Activated naive CD8-positive, alpha-beta T cell treated with anti-CD3 and anti-CD28 coated beads, Interleukin-2, amount 50 U/mL, for 24 hours (primary cell): ENCODE data around the gene TPRG1L.
A peak's percentile ranks its signal among the peaks of the same experiment; 100 is the strongest.

Experiments
- ATAC-seq: fragments of 150-1000 bp; cut with Tn5 transposase; one replicate; pipeline ENCODE4 v1.10.0; 2021
- DNase-seq: peaks from one replicate; pipeline ENCODE4 v3.0.0; 2021
- H3K27ac Mint-ChIP-seq: one replicate; pipeline ENCODE4 v1.8.0; 2021; ENCODE audit warnings: mild to moderate bottlenecking, mixed read lengths
- H3K27me3 Mint-ChIP-seq: one replicate; pipeline ENCODE4 v1.8.0; 2021; ENCODE audit warnings: mixed read lengths
- H3K36me3 Mint-ChIP-seq: one replicate; pipeline ENCODE4 v1.8.0; 2021; ENCODE audit warnings: low read depth, mixed read lengths
- H3K4me1 Mint-ChIP-seq: one replicate; pipeline ENCODE4 v1.8.0; 2021; ENCODE audit warnings: mixed read lengths
- H3K4me3 Mint-ChIP-seq: one replicate; pipeline ENCODE4 v1.8.0; 2021; ENCODE audit warnings: mild to moderate bottlenecking, moderate library complexity, mixed read lengths
- H3K9me3 Mint-ChIP-seq: one replicate; pipeline ENCODE4 v1.8.0; 2021; ENCODE audit warnings: mixed read lengths

The TPRG1L gene

GRCh38 chr1:3636531-3636930 is 11.7 kb downstream of the TPRG1L start:
- ATAC-seq = no peak
- no peaks in the 10 kb centered on the region for H3K4me1 Mint-ChIP-seq
- H3K36me3 Mint-ChIP-seq = peaks cover 20% of the 10 kb centered on the region
- DNase-seq = no peak
- H3K4me3 Mint-ChIP-seq = no peak overlapping the region
- H3K27me3 Mint-ChIP-seq = no peaks in the 10 kb centered on the region
- no peaks in the 10 kb centered on the region for H3K9me3 Mint-ChIP-seq
- no peak overlapping the region for H3K27ac Mint-ChIP-seq

GRCh38 chr1:3638027-3638426 is 13.2 kb downstream of the TPRG1L start:
- DNase-seq (no peak), ATAC-seq (no peak)
- Mint-ChIP-seq H3K4me1 (no peaks in the 10 kb centered on the region), H3K27me3 (no peaks in the 10 kb centered on the region), H3K36me3 (peaks cover 20% of the 10 kb centered on the region), H3K9me3 (no peaks in the 10 kb centered on the region), H3K27ac (no peak overlapping the region), H3K4me3 (no peak overlapping the region)

GRCh38 chr1:3638676-3639075 is 13.9 kb downstream of the TPRG1L start:
- Mint-ChIP-seq H3K4me1 (no peaks in the 10 kb centered on the region), H3K4me3 (no peak overlapping the region), H3K27ac (no peak overlapping the region), H3K9me3 (no peaks in the 10 kb centered on the region), H3K27me3 (no peaks in the 10 kb centered on the region), H3K36me3 (peaks cover 20% of the 10 kb centered on the region)
- ATAC-seq (no peak), DNase-seq (no peak)

- DNase-seq = no peak
- ATAC-seq = no peak
- H3K4me3 Mint-ChIP-seq = no peak overlapping the region
- no peak overlapping the region for H3K27ac Mint-ChIP-seq
- no peaks in the 10 kb centered on the region for H3K9me3 Mint-ChIP-seq
- H3K36me3 Mint-ChIP-seq = peaks cover 22% of the 10 kb centered on the region
- H3K4me1 Mint-ChIP-seq = no peaks in the 10 kb centered on the region
- H3K27me3 Mint-ChIP-seq = no peaks in the 10 kb centered on the region
Measured at GRCh38 chr1:3639397-3639911, 14.6 kb downstream of the TPRG1L start.

GRCh38 chr1:3640121-3640837 is 15.5 kb downstream of the TPRG1L start:
- no peaks in the 10 kb centered on the region for H3K27me3 Mint-ChIP-seq
- no peaks in the 10 kb centered on the region for H3K4me1 Mint-ChIP-seq
- ATAC-seq (no peak), DNase-seq (no peak)
- no peak overlapping the region for H3K27ac Mint-ChIP-seq
- no peak overlapping the region for H3K4me3 Mint-ChIP-seq
- H3K36me3 Mint-ChIP-seq = peaks cover 24% of the 10 kb centered on the region
- H3K9me3 Mint-ChIP-seq = no peaks in the 10 kb centered on the region

GRCh38 chr1:3641046-3641760 is 16.4 kb downstream of the TPRG1L start:
- no peaks in the 10 kb centered on the region for H3K4me1 Mint-ChIP-seq
- no peak for ATAC-seq
- no peak for DNase-seq
- H3K27ac Mint-ChIP-seq = no peak overlapping the region
- no peaks in the 10 kb centered on the region for H3K9me3 Mint-ChIP-seq
- no peaks in the 10 kb centered on the region for H3K27me3 Mint-ChIP-seq
- no peak overlapping the region for H3K4me3 Mint-ChIP-seq
- H3K36me3 Mint-ChIP-seq = peaks cover 22% of the 10 kb centered on the region

GRCh38 chr1:3641816-3642215 is 17.0 kb downstream of the TPRG1L start:
- Mint-ChIP-seq H3K36me3 (peaks cover 17% of the 10 kb centered on the region), H3K27ac (no peak overlapping the region), H3K27me3 (no peaks in the 10 kb centered on the region), H3K4me3 (no peak overlapping the region), H3K9me3 (no peaks in the 10 kb centered on the region), H3K4me1 (no peaks in the 10 kb centered on the region)
- no peak for DNase-seq
- ATAC-seq = no peak

GRCh38 chr1:3642919-3643675 is 18.3 kb downstream of the TPRG1L start:
- H3K27ac Mint-ChIP-seq = no peak overlapping the region
- H3K4me1 Mint-ChIP-seq = peaks cover 4% of the 10 kb centered on the region
- peaks cover 10% of the 10 kb centered on the region for H3K36me3 Mint-ChIP-seq
- H3K9me3 Mint-ChIP-seq = no peaks in the 10 kb centered on the region
- DNase-seq (no peak), ATAC-seq (no peak)
- H3K4me3 Mint-ChIP-seq = no peak overlapping the region
- H3K27me3 Mint-ChIP-seq = no peaks in the 10 kb centered on the region

GRCh38 chr1:3644273-3644672 is 19.5 kb downstream of the TPRG1L start:
- Mint-ChIP-seq H3K27me3 (no peaks in the 10 kb centered on the region), H3K9me3 (no peaks in the 10 kb centered on the region), H3K36me3 (peaks cover 8% of the 10 kb centered on the region), H3K27ac (no peak overlapping the region), H3K4me1 (peaks cover 16% of the 10 kb centered on the region), H3K4me3 (no peak overlapping the region)
- DNase-seq (no peak), ATAC-seq (no peak)

GRCh38 chr1:3645247-3645646 is 20.4 kb downstream of the TPRG1L start:
- Mint-ChIP-seq H3K27ac (no peak overlapping the region), H3K9me3 (no peaks in the 10 kb centered on the region), H3K4me1 (peaks cover 18% of the 10 kb centered on the region), H3K4me3 (no peak overlapping the region), H3K36me3 (peaks cover 8% of the 10 kb centered on the region), H3K27me3 (no peaks in the 10 kb centered on the region)
- no peak for ATAC-seq
- DNase-seq = no peak

- Mint-ChIP-seq H3K4me1 (peaks cover 20% of the 10 kb centered on the region), H3K27ac (no peak overlapping the region), H3K9me3 (no peaks in the 10 kb centered on the region), H3K4me3 (no peak overlapping the region), H3K27me3 (peaks cover 2% of the 10 kb centered on the region), H3K36me3 (peaks cover 8% of the 10 kb centered on the region)
- DNase-seq (no peak), ATAC-seq (no peak)
Measured at GRCh38 chr1:3645666-3646355, 21.0 kb downstream of the TPRG1L start.

GRCh38 chr1:3646596-3646995 is 21.8 kb downstream of the TPRG1L start:
- no peak overlapping the region for H3K27ac Mint-ChIP-seq
- no peak overlapping the region for H3K4me3 Mint-ChIP-seq
- ATAC-seq (no peak), DNase-seq (no peak)
- no peaks in the 10 kb centered on the region for H3K9me3 Mint-ChIP-seq
- peaks cover 8% of the 10 kb centered on the region for H3K36me3 Mint-ChIP-seq
- peaks cover 8% of the 10 kb centered on the region for H3K27me3 Mint-ChIP-seq
- H3K4me1 Mint-ChIP-seq = peaks cover 26% of the 10 kb centered on the region

GRCh38 chr1:3649342-3650247 is 24.8 kb downstream of the TPRG1L start, which contains the start of gene WRAP73:
TSS of gene WRAP73 (minus strand) at chr1:3650103. CDS start at chr1:3649999, 104 bp downstream.
- no peak within 1 kb of the TSS for H3K27ac Mint-ChIP-seq
- peak; percentile 94 for ATAC-seq
- DNase-seq = peak; percentile 87
- no peaks in the 10 kb centered on the region for H3K9me3 Mint-ChIP-seq
- H3K27me3 Mint-ChIP-seq = peaks cover 25% of the 10 kb centered on the region
- peak within 1 kb of the TSS; percentile 82 for H3K4me3 Mint-ChIP-seq
- peaks cover 28% of the 10 kb centered on the region for H3K4me1 Mint-ChIP-seq
- H3K36me3 Mint-ChIP-seq = peaks cover 5% of the 10 kb centered on the region
